GM12864 (cell line): ENCODE data around the gene ALPL.

Source experiments
- DNase-seq: peaks from one replicate; pipeline ENCODE4 v3.0.0-alpha.2; 2011; ENCODE audit warnings: low read depth
- H3K4me3 ChIP-seq: 2 replicates; pipeline ENCODE4 v1.5.1; 2011; ENCODE audit warnings: mild to moderate bottlenecking, low read depth, low read length, control low read depth
- CTCF ChIP-seq: IDR thresholded peaks from 2 replicates; pipeline ENCODE4 v1.5.1; 2011; ENCODE audit warnings: low read depth, mild to moderate bottlenecking, moderate library complexity, low read length, control low read depth, inconsistent platforms; ENCODE audit errors: missing control alignments

The ALPL gene

DNA sequence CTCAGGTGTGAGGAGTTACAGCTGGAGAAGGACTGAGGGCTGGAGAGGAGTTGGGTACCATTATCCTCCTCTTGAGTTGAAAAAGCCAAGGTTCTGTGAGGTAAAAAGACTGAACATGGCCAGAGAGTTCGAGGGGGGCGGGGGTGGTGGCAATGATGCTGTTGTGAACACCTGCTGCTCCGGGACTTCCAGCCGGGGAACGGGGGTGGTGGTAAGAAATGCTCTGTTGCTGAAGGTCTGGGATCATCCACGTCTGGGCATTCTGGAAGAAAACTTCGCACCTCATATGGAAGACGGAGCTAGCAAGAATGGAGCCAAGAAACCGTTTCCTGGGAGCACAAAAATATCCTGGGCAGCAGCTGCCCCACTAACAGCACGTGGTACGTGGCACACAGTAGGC, 20.1 kb upstream of the ALPL start:
- TF ChIP-seq CTCF, result no peak
- DNase-seq, result no peak
- H3K4me3 ChIP-seq, result no peak overlapping the region

DNA sequence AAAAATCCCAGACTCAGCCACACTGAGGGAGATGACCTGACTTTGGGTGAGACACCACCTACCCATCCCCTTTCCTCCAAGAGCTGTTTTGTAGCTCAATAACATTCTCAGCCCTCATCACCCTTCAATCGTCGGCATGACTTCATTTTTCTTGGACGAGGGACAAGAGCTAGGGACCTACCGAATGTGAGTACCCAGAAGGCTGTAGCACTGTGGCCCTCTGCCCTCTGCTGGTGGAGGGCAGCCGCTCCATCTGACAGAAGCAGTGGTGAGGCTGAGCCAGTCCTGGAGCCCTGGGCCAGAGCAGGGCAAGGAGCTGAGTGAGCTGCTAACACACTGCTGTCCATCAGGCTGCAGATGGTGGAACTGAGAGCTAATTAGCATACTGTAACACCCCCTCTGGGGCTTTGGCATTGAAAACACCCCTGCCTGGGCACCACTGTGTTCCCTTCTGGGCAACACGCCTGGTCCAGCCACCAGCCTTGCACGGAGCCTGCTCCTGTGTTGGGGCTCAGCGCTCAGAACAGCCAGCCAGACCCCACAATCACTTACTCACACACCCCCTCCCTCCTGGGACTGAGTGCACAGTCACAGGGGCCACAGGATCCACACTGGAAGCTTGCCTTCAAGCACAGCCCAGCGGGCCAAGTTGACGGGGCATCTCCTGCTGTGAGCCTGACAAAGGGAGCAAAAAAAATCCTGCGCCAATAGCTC, 18.3 kb upstream of the ALPL start:
- DNase-seq, result no peak
- peak; percentile 63 for TF ChIP-seq CTCF
- H3K4me3 ChIP-seq, result no peak overlapping the region

GRCh38 chr1:21491488-21492355, 17.5 kb upstream of the ALPL start:
- DNase-seq, result no peak

DNA sequence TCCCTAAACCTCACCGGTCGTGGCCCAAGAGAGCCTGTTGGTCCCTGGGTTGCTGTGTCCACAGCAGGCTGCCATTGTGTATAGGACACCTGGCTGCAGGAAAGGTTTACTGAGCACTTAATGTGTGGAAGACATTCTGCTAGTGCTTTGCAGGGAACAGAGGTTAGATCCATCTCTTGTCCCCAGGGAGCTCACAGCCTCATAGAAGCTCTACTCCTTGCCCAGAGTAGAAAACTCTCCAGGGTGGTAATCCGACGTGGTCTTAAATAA, 16.9 kb upstream of the ALPL start:
- DNase-seq, result no peak
- no peak overlapping the region for H3K4me3 ChIP-seq
- TF ChIP-seq CTCF, result no peak

More at GRCh38 chr1:21491488-21492355, 17.5 kb upstream of the ALPL start:
- no peak for TF ChIP-seq CTCF
- H3K4me3 ChIP-seq, result no peak overlapping the region

DNA sequence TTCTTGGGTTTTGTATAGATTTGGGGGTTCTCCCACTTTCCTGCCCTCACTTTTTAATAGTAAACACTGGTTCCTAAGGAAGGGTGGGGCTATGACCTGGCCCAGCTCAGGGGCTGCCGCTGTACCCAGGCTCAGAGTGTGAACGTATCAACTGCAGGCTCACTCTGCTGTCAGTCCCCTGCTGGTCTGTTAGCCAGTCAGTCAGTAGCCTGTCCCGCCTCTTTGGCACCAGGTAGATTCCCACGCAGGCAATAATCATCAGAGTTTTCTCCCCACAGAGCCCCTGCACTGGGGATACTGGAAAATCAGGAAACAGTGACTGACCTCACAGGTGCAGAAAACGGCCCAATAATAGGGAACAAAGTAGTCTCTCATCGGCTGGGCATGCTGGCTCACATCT, 15.0 kb upstream of the ALPL start:
- DNase-seq, result no peak
- TF ChIP-seq CTCF, result no peak
- no peak overlapping the region for H3K4me3 ChIP-seq

DNA sequence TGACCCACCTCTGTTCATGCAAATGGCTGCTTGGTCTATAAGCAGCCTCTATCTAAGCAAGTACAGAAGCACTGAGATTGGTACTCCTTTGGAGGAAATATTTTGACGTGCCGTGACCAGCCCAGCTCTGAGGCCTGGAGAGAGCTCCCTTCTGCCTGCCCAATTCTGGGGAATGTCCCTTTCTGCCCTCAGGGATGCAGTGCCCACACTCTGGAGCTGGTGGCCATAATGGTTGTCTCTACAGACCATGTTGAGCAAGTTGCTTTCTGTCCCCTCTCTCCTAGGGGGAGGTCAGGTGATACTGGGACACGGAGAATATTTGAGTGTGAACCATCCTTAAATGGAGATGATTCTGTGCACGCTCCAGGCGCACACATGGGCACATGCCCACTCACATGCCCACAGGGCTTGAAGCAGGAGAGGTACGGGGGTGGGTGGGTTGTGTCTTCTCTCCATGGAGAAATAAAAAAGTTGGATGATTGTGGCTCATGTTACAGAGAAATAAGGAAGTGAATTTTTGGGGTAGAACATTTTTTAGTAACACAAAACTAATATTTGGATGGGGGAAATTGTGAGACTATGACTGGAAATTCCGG, 13.9 kb upstream of the ALPL start:
- no peak overlapping the region for H3K4me3 ChIP-seq
- no peak for TF ChIP-seq CTCF
- no peak for DNase-seq
